GM21825 (cell line): ENCODE data around the gene SKA3.
"Not testable (repeated sequence)": the region's sequence is repeated elsewhere in the genome, so short reads cannot be mapped to it uniquely, and the experiment has no call there.

Experiments
- ATAC-seq: cut with Tn5 transposase; IDR thresholded peaks from one replicate; pipeline ENCODE4 v1.9.1; 2021; ENCODE audit warnings: mild to moderate bottlenecking, moderate library complexity; ENCODE audit not compliant: unreplicated experiment

SKA3 gene

DNA sequence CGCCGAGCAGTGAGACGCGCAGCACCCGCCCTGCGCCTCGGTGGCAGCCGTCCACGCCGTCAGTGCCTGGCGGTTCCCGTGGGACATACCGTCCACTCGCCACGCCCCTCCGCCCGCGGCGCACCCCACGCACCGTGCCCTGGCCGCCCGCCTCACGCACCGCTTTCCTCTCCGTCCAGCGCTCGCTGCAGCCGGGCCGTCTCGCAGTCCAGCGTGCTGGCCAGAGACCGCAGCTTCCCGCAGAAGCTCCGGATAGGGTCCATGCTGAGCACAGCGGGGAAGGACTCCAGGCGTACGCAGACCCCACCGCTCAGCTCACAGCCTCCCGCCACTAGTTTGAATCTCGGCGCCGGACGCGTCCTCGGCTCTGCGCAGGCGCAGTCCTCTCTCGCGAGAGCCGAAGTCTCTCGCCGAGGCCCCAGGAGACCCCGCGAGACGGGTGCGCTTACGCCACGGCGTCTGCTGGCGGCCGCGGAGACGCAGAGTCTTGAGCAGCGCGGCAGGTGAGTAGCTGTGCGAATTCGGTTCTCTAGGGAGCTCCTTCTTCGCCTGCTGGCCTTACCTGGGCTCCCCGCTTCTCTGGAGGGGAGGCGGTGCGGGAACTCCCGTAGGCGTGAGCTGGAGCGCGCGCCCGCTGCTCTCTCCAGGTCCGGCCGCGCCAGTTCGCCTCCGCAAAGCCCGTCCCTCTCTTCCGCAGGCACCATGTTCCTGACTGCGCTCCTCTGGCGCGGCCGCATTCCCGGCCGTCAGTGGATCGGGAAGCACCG lies at the start of gene SKA3, which contains the start of gene MRPL57:
SKA3 (minus strand) TSS at position 338 of the 767 bp plus-strand sequence; CDS start at position 263, 75 bp downstream.
MRPL57 (plus strand) TSS at position 444 of the 767 bp plus-strand sequence; CDS start at position 703, 259 bp downstream.
- peak; percentile 84 for ATAC-seq

DNA sequence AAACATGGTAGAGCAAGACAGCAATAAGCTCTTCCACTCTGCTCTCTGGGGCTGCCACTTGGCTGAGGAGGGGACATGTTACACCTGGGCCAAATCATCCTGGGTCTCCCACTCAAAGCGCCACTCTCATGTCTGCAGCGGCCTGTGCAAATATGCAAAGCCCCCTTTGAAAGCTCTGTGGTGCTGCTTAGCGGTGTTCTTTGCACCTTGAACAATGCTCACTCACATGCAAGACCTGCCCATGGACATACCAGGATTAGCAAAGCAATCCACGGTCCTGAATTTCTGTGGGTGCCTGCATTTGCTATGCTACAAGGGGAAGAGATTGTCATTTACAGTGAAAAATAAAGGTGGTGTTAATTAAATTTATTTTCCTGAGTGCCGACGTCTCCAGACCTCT lies 48.7 kb upstream of the SKA3 start:
- ATAC-seq = no peak

DNA sequence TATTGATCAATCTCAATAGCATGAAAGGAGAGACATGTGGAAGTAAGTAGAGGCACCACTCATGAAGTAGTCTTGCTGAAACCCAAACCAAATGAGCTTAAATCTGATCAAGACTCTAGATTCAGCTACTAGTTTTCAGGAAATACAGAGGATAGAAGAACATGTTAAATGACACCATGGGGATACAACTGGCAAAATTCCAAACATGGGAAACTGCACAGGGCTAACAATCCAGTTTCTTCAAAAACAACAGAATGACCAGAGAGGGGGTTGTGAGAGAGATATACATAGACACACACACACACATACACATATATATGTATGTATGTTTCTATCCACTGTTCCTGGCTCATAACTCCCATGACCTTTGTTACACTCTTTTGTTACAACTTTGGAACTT lies 44.9 kb upstream of the SKA3 start:
- no peak for ATAC-seq

DNA sequence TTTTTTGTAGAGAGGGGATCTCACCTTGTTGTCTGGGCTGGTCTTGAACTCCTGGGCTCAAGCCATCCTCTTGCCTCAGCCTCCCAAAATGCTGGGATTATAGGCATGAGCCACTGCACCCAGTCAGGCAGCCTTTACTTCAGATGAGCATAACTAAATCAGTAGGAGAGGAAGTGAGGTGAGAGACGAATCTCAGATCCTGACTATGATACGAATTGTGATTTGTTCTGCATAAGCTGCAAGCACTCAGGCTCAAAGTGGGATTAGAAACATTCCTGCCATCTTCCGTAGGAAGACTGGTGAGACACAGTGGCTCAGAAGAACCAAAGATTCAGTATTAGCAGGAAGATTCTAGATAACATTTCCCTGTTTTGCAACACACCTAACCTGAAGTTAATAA lies 43.4 kb upstream of the SKA3 start:
- not testable (repeated sequence) for ATAC-seq

DNA sequence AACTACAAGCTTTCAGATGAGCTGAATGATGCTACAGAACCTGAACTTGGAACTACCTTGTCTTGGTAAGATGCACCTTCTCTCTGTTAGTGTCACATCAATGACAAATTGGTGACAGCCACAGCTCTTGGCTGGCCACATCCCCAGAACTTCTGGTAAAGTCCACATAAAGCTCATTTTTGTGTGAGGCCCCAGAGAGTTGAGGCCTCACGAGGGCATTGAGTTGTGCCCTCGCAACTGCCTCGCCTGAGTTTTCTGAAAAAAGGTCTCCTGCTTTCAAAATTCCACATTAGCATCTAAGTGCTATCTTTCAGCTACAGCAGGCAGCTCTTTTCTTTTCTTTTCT lies 42.7 kb upstream of the SKA3 start:
- ATAC-seq = peak; percentile 49

DNA sequence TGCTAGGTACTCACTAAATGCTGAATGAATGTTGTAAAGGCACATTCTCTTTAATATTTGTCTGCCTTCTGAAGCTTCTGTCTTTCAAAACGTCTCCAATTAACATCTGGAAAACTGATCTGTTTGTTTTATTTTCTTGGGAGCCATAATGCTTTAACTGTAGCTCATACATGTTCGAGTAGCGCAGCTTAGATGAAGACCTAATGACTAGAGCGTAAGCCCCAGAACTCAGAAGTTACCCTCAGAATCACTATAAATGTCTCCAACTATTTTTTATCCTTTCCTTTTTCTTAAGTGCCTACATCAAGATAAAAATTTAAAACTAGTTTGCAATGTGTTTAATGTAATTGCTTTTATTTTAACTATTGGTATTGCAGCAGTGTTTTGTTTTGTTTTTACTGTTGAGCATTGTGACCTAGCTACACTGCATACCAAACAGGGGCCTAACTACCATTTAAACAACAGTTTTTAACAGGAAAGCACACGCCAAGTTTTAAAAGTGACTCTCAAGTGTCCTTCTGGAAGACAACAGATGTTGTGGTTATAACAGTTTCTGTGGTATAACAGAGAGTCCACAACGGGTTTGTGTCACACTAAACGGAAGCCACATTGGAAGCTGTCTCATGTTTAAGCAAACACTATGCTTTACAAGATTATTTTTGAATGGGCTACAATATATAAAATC lies 42.1 kb upstream of the SKA3 start:
- peak; percentile 98 for ATAC-seq

DNA sequence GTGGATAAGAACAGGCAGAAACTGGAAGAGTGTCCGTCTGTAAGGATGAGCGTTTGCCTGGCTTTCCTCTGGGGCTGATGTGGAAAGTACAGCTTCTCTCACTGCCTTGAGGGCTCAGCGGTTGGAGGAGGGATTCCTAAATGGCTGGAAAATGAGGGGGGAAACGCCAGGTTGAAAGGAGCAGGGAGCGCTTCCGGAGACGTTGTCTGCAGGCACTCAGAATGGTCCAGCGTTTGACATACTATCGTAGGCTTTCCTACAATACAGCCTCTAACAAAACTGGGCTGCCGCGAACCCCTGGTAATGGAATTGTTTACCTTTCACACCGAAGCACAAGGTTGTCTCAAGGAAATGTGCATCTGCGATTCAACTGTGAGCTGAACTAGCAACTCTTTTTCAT lies 40.0 kb upstream of the SKA3 start:
- ATAC-seq = no peak

DNA sequence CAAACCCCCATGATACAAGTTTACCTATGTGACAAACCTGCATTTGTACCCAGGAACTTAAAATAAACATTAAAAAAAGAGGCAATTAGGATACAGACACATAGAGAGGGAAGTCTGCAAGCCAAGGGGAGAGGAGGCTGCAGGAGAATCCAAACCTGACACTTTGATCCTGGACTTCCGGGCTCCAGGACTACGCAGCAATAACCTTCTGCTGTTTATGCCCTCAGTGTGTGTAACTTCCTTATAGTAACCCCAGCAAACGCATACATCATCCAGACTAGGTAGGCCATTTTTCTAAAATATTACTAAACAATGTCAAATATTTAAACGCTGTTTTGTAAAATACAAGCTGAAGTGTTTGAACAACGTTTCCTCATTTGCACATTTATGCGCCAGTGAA lies 39.1 kb upstream of the SKA3 start:
- ATAC-seq = not testable (repeated sequence)

DNA sequence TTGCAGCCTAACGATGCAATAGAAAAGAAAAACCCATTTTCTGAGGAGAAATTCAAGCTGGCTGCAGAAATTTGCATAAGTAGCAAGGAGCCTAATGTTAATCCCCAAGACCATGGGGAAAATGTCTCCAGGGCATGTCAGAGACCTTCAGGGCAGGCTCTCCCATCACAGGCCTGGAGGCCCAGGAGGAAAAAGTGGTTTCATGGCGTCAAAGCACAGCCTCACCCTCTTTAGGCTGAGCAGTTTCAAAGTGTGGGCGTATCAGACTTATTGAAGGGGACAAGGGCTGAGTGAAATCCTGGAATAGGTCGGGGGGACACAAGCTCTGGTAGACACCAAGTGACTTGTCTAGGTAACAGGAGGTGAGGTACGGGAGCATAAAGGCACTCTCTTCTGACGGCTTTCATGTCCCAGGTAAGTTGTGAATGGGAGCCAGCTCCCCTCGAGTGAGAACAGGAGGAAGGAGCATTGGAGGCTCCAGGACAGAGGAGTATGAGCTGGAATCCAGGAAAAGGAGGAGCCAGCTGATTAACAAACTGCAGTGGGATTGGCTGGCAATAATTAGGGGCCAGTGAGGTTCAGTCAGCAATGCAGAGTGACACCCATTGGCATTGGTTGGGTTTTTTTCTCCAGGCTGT lies 35.9 kb upstream of the SKA3 start:
- ATAC-seq = no peak

DNA sequence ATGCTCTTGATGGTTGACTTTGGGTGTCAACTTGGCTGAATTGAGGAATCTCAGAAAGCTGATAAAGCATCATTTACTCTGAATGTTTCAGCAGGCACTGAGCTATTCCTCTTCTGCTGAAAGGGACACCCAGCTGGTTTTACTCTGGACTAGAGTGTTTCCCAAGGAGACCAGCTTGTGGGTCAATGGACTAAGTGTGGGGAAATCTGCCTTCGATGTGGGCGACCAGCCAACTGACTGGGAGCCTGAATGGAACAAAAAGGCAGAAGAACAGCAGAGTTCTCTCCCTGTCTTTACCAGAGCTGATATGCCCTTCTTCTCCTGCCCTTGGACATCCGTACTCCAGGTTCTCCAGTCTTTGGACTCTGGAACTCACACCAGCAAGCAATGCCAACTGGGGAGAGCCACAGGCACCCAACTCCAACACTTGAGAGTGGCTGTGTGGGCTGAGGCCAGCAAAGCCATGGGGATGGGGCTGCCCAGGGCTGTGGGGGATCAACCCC lies 32.4 kb upstream of the SKA3 start:
- ATAC-seq = no peak

DNA sequence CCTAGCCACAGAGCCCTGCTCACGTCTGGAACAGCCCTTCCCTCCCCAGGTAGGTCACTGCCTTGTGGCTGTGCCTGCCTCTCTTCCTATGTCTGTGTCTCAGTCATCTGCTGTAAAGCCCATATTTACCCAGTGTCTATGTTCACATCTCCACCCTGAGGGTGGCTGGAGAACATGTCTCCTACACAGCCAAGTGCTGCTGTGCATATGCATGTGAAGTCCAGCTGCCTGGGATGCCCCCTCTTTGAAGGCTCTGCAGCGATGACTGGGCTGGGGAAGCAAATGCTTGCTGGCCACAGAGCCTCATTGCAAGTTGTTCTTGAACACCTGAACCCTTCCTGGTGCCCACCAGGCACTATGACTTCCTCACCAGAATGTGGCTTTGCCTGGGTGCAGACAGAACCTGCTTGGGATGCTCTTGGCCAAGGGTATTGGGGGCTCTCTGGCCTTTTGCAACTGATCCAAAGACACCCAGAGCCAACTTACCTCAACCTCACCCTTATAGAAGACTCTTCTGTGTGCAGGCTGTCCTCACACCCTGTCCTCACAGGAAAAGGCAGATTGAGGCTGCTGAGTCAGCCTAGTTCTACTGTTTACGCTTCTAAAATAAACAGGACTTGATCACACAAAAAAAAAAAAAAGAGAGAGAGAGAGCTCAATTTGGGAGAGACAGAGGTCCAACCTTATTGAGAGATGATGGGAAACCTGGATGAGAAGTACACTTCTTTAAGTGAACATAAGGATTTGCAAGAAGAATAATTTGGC lies 26.6 kb upstream of the SKA3 start:
- ATAC-seq = no peak

DNA sequence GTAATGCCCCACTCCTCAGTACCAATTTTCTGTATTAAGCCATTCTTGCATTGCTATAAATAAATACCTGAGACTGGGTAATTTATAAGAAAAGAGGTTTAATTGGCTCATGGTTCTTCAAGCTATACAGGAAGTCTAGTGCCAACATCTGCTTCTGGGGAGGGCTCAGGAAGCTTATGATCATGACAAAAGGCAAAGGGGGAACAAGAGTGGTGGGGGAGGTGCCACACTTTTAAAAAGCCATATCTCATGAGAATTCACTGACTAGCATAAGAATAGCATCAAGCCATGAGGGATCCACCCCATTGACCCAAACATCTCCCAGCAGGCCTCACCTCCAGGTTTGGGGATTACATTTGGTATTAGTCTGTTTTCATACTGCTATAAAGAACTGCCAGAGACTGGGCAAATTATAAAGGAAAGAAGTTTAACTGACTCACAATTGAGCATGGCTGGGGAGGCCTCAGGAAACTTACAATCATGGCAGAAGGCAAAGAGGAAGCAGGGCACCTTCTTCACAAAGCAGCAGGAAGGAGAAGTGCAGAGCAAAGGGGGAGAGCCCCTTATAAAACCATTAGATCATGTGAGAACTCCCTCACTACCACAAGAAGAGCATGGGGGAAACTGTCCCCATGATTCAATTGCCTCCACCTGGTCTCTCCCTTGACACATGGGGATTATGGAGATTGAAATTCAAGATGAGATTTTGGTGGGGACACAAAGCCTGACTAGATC lies 25.3 kb upstream of the SKA3 start:
- ATAC-seq = not testable (repeated sequence)

DNA sequence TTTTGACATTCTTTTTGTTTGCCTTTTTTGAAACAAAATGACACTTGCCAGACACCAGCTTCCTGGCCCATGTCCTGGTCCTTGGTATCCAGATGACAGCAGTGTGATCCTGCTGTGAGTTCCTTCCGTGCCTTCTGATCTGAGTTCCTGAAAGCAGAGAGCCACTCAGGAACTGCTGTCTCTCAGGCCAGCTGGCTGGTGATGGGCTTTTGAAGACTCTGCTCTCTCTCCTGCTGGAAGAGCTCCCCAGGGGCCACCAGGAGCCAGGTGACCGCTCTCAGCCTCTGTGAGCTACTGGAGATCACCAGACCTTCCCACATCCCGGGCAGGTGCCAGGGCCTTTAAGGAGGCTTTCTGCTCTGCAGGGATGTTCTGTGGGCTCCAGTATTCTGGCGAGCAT lies 22.0 kb upstream of the SKA3 start:
- not testable (repeated sequence) for ATAC-seq

DNA sequence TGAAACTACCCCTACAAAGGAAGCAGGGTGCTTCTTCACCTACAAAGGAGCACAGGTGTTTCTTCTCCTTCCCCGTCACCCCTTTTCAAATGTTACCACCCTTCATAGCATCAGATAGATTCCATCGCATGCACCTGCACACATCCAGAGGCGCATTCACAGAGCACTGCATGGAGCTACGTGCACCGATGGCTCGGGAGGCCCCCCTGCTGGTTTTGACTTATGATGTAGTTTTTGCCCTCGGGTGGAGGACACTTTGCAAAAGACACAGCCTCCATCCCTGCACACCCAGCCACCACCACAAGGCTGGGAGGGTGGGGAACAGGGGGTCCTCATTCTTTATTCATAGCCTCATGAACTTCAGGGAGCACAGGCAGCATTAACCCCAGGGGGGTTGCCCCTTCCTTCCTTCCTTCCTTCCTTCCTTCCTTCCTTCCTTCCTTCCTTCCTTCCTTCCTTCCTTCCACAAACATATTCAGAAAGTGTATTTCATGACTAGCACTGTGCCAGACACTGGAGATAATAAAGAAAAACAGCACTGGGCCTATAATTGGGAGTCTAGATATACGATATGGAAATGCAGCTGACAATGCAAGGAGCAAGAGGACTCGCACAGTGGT lies 21.4 kb upstream of the SKA3 start:
- not testable (repeated sequence) for ATAC-seq

DNA sequence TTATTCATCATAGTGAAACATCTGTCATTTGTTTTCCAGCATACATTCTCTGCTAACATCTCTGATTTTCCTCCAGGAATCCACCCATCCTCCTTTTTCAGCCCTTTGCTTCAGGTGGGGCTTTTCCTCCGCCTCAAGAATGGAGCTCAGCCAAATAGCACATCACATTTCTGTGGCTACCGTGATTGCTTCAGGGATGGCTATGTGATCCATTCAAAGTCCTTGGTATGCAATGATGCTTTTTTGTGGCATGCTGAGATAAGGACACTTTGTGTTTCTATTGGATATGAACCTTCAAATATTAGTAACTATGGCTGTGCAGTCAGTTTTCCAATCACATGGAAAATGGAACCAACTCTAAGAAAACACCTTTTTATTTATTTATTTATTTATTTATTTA lies 18.4 kb upstream of the SKA3 start:
- not testable (repeated sequence) for ATAC-seq

DNA sequence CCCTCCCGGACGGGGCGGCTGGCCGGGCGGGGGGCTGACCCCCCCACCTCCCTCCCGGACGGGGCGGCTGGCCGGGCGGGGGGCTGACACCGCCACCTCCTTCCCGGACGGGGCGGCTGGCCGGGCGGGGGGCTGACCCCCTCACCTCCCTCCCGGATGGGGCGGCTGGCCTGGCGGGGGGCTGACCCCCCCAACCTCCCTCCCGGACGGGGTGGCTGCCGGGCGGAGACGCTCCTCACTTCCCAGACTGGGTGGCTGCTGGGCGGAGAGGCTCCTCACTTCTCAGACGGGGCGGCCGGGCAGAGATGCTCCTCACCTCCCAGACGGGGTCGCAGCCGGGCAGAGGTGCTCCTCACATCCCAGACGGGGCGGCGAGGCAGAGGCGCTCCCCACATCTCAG lies 10.1 kb upstream of the SKA3 start:
- not testable (repeated sequence) for ATAC-seq

DNA sequence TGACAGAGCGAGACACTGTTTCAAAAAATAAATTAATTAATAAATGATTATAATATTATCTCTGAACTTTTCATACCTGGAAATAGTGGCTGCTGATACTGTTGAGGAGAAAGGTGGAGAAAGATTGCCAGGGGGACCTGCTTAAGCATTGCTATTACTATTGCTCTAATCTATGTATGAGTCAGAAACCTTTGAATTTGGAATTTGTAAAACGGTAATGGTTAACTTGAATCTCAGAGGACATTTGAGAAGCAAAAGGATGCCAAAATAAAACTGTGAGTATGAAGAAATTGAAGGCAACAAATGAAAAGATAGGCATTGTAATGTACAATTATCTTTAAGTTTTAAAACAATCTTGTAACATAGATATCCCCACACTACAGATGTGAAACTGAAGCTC lies 5.3 kb upstream of the SKA3 start:
- ATAC-seq = no peak

DNA sequence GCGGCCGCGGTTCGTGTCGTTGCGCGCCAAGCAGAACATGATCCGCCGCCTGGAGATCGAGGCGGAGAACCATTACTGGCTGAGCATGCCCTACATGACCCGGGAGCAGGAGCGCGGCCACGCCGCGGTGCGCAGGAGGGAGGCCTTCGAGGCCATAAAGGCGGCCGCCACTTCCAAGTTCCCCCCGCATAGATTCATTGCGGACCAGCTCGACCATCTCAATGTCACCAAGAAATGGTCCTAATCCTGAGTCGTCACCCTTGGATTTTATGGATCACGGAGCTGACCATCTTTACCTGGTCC lies 581 bp upstream of the SKA3 start:
- ATAC-seq = peak; percentile 30

DNA sequence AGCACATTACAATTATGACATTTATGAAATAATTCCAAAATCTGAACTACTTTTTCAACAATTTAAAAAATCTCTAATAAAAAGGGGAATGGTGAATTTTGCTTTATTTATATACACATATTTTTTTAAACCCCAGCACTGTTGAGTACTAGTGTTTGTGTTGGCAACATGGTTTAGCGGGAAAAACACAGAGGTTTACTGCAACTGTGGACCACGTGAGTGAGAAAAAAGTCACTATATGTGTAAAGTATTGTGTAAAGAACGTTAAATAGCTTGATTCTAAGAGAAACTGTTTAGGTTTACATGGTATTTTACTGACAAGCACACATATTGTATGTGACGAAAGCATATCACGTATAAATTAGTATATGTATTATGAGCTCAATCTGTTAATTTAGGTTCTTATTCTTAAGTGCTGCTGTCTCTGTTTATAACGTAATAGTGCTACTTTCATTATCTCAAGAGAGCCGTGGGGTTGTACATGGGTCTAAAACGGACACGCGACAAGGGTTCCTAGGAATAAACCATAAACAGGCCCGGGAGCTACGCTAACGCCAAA lies 617 bp downstream of the SKA3 start:
- no peak for ATAC-seq

DNA sequence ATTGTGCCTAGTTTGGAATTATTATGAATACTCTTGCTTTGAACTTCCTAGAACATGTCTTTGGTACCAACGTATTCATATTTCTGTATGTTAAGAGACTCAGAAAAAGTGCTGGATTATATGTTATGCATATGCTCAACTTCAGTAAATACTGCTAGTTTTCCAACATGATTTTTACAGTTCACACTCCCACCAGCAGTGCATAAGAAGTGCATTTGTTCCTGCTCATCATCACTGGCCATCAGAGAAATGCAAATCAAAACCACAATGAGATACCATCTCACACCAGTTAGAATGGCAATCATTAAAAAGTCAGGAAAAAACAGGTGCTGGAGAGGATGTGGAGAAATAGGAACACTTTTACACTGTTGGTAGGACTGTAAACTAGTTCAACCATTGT lies 2.6 kb downstream of the SKA3 start:
- ATAC-seq = not testable (repeated sequence)
